Panc1 (cell line): ENCODE results near the gene ABL1. TPM values are rescaled to one million over a fixed set of nuclear protein-coding genes. Genes with fewer than 3 reads are reported as not detected.

ENCODE experiments used
- ATAC-seq: fragments of 200-7000 bp; cut with Tn5 transposase; 2 replicates; pipeline ENCODE4 v1.9.1; 2020; ENCODE audit warnings: mild to moderate bottlenecking, moderate library complexity
- BruUV-seq: library from RNA; stranded (reverse); fragments of 400-500 nt; replicated peaks from 2 replicates; lab custom pipeline; 2021; lab: Mats Ljungman, UMichigan
- CTCF ChIA-PET: fragments of 300-600 bp; sonication (Branson Sonifier 250); formaldehyde crosslinking; loops from one replicate; lab custom pipeline; 2022; ENCODE audit warnings: antibody characterized with exemption; lab: Charles Lee
- POLR2A ChIA-PET: fragments of 300-600 bp; sonication (Branson Sonifier 250); formaldehyde crosslinking; loops from one replicate; lab custom pipeline; 2022; ENCODE audit warnings: antibody characterized with exemption; lab: Charles Lee
- DNase-seq: peaks from one replicate; pipeline ENCODE4 v3.0.0-alpha.2; 2010; ENCODE audit warnings: low read depth, low spot score
- H3K27ac ChIP-seq: 2 replicates; pipeline ENCODE4 v1.5.1; 2011; ENCODE audit warnings: mild to moderate bottlenecking, low read length, inconsistent platforms
- H3K27me3 ChIP-seq: fragments of 200-500 bp; sonication (Bioruptor generic); 2 replicates; pipeline ENCODE4 v1.6.0; 2014; ENCODE audit warnings: low read length, inconsistent platforms; ENCODE audit not compliant: control insufficient read depth, insufficient read depth
- H3K36me3 ChIP-seq: fragments of 200-500 bp; sonication (Bioruptor generic); 2 replicates; pipeline ENCODE4 v1.5.1; 2014; ENCODE audit warnings: inconsistent platforms, mild to moderate bottlenecking, low read length, moderate library complexity; ENCODE audit not compliant: control insufficient read depth, insufficient read depth
- H3K4me1 ChIP-seq: 2 replicates; pipeline ENCODE4 v1.5.1; 2011; ENCODE audit warnings: inconsistent platforms, mild to moderate bottlenecking, low read length, moderate library complexity; ENCODE audit not compliant: control insufficient read depth, insufficient read depth
- H3K4me3 ChIP-seq, 2 experiments: 2 replicates each; pipeline ENCODE4 v1.5.1; 2011 to 2012; ENCODE audit warnings: low read depth in 2 of 2, low read length in 2 of 2, mild to moderate bottlenecking in 2 of 2, inconsistent platforms in 1 of 2, moderate library complexity in 1 of 2
- H3K9me3 ChIP-seq: fragments of 200-500 bp; sonication (Bioruptor generic); 2 replicates; pipeline ENCODE4 v1.5.1; 2014; ENCODE audit warnings: low read depth, mild to moderate bottlenecking, inconsistent platforms, low read length, moderate library complexity; ENCODE audit not compliant: control insufficient read depth, insufficient read depth
- REST ChIP-seq, 2 experiments: IDR thresholded peaks; 2 replicates each; pipeline ENCODE4 v1.6.1; 2011 to 2012; ENCODE audit warnings: low read depth in 2 of 2, control low read depth in 1 of 2, low read length in 1 of 2, mild to moderate bottlenecking in 1 of 2, moderate library complexity in 1 of 2; ENCODE audit not compliant: insufficient read depth in 1 of 2
- SIN3A ChIP-seq: IDR thresholded peaks from 2 replicates; pipeline ENCODE4 v1.6.1; 2012; ENCODE audit warnings: low read depth, mild to moderate bottlenecking, low read length, moderate library complexity, borderline replicate concordance; ENCODE audit not compliant: insufficient read depth
- TCF7L2 ChIP-seq: IDR thresholded peaks from 2 replicates; pipeline ENCODE4 v1.6.1; 2011; ENCODE audit warnings: mild to moderate bottlenecking, low read depth, low read length, inconsistent platforms
- in situ Hi-C: cut with HindIII; loops from 2 replicates; pipeline ENCODE4 v1.10.0; 2016; ENCODE audit warnings: low sequenced_read_pairs, low pct_unique_long_range_greater_than_20kb
- intact Hi-C: fragments of 100-400 bp; cut with micrococcal nuclease; formaldehyde crosslinking; loops from one replicate; pipeline ENCODE4 v1.10.0; 2022; ENCODE audit not compliant: unreplicated experiment
- total RNA-seq: library from RNA; stranded (reverse); gene quantifications from one replicate; pipeline ENCODE4 v1.2.1, GENCODE V29; 2021; ENCODE audit not compliant: unreplicated experiment
- TF ChIP-seq, protein P1 (sequence below): fragments of 450-650 bp; IDR thresholded peaks from 2 replicates; pipeline ENCODE4 v1.5.1; 2017; ENCODE audit warnings: mild to moderate bottlenecking

ABL1 gene
- total RNA-seq, 1 experiment from 2014 or later, result 48.4 TPM

- DNase-seq (no peak), ATAC-seq (0 out of 2 replicates have a peak, but pooled peaks have one; percentile 25)
- POLR2A ChIA-PET, result interaction anchor here (0.6 kb wide), 1 partner anchor 10 kb away, joined by 3 read pairs; no protein-coding TSS in a partner anchor
- TF ChIP-seq, protein P1, sequence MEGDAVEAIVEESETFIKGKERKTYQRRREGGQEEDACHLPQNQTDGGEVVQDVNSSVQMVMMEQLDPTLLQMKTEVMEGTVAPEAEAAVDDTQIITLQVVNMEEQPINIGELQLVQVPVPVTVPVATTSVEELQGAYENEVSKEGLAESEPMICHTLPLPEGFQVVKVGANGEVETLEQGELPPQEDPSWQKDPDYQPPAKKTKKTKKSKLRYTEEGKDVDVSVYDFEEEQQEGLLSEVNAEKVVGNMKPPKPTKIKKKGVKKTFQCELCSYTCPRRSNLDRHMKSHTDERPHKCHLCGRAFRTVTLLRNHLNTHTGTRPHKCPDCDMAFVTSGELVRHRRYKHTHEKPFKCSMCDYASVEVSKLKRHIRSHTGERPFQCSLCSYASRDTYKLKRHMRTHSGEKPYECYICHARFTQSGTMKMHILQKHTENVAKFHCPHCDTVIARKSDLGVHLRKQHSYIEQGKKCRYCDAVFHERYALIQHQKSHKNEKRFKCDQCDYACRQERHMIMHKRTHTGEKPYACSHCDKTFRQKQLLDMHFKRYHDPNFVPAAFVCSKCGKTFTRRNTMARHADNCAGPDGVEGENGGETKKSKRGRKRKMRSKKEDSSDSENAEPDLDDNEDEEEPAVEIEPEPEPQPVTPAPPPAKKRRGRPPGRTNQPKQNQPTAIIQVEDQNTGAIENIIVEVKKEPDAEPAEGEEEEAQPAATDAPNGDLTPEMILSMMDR, result no peak
- TF ChIP-seq REST (IDR thresholded peaks at IDR 0.05; ENCODE audit: insufficient read depth in 1 of 2, low read depth in 2 of 2, low read length in 1 of 2), result no peak
- Histone ChIP-seq H3K27ac (no peak overlapping the region), H3K9me3 (no peaks in the 10 kb centered on the region), H3K4me3 (no peak overlapping the region), H3K4me1 (peaks cover 80% of the 10 kb centered on the region), H3K27me3 (no peaks in the 10 kb centered on the region), H3K36me3 (no peaks in the 10 kb centered on the region)
- in situ Hi-C loops (no loop called here), intact Hi-C loops (no loop called here)
- CTCF ChIA-PET, result no interaction called here
- BruUV-seq, result no TSS peak
Measured at GRCh38 chr9:130843049-130843908, 8.2 kb downstream of the ABL1 start.

GRCh38 chr9:130844044-130844451 lies 9.0 kb downstream of the ABL1 start:
- CTCF ChIA-PET, result no interaction called here
- peaks cover 73% of the 10 kb centered on the region for H3K4me1 ChIP-seq
- H3K36me3 ChIP-seq, result no peaks in the 10 kb centered on the region
- in situ Hi-C loops (no loop called here), intact Hi-C loops (no loop called here)
- peak overlapping the region; percentile 59; the same call in 1 of the 2 replicates for H3K27ac ChIP-seq
- POLR2A ChIA-PET, result interaction anchor here (0.6 kb wide), 1 partner anchor 9 kb away, joined by 3 read pairs; no protein-coding TSS in a partner anchor
- no peak for ATAC-seq
- DNase-seq, result no peak
- H3K4me3 ChIP-seq, result no peak overlapping the region
- no peaks in the 10 kb centered on the region for H3K9me3 ChIP-seq
- H3K27me3 ChIP-seq, result no peaks in the 10 kb centered on the region
- BruUV-seq, result no TSS peak
- TF ChIP-seq, protein P1, result no peak
- no peak for TF ChIP-seq SIN3A
- TF ChIP-seq TCF7L2, result no peak
